Nephron progenitor cell (in vitro differentiated cells): Measurements from ENCODE around the gene TMEM168.
"Not testable (repeated sequence)": the region's sequence is repeated elsewhere in the genome, so short reads cannot be mapped to it uniquely, and the experiment has no call there.

Experiments
- DNase-seq: peaks from one replicate; pipeline ENCODE4 v3.0.0; 2021
- H3K27ac Mint-ChIP-seq: 2 replicates; pipeline ENCODE4 v1.8.0; 2021; ENCODE audit warnings: mild to moderate bottlenecking, moderate library complexity, mixed read lengths
- H3K27me3 Mint-ChIP-seq: 2 replicates; pipeline ENCODE4 v1.8.0; 2021; ENCODE audit warnings: mild to moderate bottlenecking, low read depth, mixed read lengths; ENCODE audit not compliant: poor library complexity
- H3K36me3 Mint-ChIP-seq: 2 replicates; pipeline ENCODE4 v1.8.0; 2021; ENCODE audit warnings: low read depth, mixed read lengths
- H3K4me1 Mint-ChIP-seq: 2 replicates; pipeline ENCODE4 v1.8.0; 2021; ENCODE audit warnings: mixed read lengths
- H3K4me3 Mint-ChIP-seq: 2 replicates; pipeline ENCODE4 v1.8.0; 2021; ENCODE audit warnings: mild to moderate bottlenecking, moderate library complexity, mixed read lengths
- H3K9me3 Mint-ChIP-seq: 2 replicates; pipeline ENCODE4 v1.8.0; 2021; ENCODE audit warnings: mild to moderate bottlenecking, moderate library complexity, mixed read lengths
- TF ChIP-seq, protein P1 (sequence below): fragments of 200-600 bp; sonication (generic); IDR thresholded peaks from 2 replicates; pipeline ENCODE4 v1.5.0; 2021; ENCODE audit warnings: antibody characterized with exemption

The TMEM168 gene

DNA sequence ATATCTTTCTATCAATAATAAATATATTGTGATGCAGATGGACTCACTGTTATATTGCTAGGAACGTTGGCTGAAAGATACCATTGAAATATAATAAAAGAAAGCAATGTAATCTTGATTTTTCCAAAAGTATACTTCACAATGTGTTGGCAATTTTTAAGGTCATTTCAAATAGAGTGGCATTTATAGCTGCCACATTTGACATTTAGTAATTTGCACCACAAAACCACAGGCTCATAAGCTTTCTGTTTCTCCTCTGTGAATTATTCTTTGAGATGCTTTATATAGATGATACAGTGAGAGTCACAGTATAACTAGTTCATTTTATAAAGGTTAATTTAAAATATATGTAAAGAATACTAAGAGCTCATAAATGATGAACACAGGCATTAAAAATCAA, 44.6 kb downstream of the TMEM168 start:
- no peaks in the 10 kb centered on the region for H3K4me1 Mint-ChIP-seq
- no peaks in the 10 kb centered on the region for H3K27me3 Mint-ChIP-seq
- TF ChIP-seq, protein P1, sequence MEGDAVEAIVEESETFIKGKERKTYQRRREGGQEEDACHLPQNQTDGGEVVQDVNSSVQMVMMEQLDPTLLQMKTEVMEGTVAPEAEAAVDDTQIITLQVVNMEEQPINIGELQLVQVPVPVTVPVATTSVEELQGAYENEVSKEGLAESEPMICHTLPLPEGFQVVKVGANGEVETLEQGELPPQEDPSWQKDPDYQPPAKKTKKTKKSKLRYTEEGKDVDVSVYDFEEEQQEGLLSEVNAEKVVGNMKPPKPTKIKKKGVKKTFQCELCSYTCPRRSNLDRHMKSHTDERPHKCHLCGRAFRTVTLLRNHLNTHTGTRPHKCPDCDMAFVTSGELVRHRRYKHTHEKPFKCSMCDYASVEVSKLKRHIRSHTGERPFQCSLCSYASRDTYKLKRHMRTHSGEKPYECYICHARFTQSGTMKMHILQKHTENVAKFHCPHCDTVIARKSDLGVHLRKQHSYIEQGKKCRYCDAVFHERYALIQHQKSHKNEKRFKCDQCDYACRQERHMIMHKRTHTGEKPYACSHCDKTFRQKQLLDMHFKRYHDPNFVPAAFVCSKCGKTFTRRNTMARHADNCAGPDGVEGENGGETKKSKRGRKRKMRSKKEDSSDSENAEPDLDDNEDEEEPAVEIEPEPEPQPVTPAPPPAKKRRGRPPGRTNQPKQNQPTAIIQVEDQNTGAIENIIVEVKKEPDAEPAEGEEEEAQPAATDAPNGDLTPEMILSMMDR, result no peak
- no peak for DNase-seq
- H3K27ac Mint-ChIP-seq, result no peak overlapping the region
- H3K9me3 Mint-ChIP-seq, result no peaks in the 10 kb centered on the region
- H3K36me3 Mint-ChIP-seq, result no peaks in the 10 kb centered on the region
- no peak overlapping the region for H3K4me3 Mint-ChIP-seq

DNA sequence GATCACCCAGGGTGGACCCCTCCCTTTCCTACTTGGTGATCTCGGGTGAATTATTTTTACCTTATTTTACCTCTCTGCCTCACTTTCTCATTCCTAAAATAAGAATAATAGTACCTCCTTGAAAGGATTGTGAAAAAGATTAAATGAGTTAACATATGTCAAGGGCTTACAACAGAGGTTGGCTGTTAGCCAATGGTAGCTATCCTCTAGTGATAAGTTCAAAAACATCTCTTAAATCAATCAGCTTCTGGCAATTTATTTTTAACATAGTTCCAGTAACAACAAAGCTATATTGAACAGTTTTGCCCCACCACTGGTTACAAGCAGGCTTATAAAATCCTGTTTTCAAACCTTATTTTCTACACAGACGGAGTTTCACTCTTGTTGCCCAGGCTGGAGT, 45.4 kb downstream of the TMEM168 start:
- no peaks in the 10 kb centered on the region for H3K36me3 Mint-ChIP-seq
- TF ChIP-seq, protein P1, result no peak
- no peaks in the 10 kb centered on the region for H3K9me3 Mint-ChIP-seq
- H3K27me3 Mint-ChIP-seq, result peaks cover 3% of the 10 kb centered on the region
- H3K27ac Mint-ChIP-seq, result no peak overlapping the region
- H3K4me1 Mint-ChIP-seq, result no peaks in the 10 kb centered on the region
- H3K4me3 Mint-ChIP-seq, result no peak overlapping the region
- DNase-seq, result no peak

DNA sequence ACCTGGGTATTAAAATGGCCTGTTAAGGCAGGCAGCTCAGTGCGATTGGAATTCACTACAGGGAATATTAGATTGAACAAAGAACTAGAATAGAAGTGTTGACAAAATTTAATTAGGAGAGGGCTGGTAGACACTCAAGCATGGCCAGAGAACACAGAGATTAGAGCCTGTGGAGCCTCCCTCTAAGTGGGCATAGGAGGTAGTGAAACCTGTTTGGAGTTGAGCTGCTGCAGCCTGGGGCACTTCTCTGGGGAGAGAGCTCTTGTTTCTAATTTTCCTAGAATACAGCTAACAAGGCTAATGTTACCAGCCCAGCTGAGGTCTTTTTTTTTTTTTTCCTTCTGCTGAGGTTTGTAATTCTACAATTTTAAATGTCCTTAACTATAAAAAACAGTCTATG, 46.4 kb downstream of the TMEM168 start:
- TF ChIP-seq, protein P1, result no peak
- H3K4me3 Mint-ChIP-seq, result no peak overlapping the region
- no peaks in the 10 kb centered on the region for H3K4me1 Mint-ChIP-seq
- H3K27ac Mint-ChIP-seq, result no peak overlapping the region
- H3K9me3 Mint-ChIP-seq, result peaks cover 6% of the 10 kb centered on the region
- H3K36me3 Mint-ChIP-seq, result peaks cover 2% of the 10 kb centered on the region
- peaks cover 3% of the 10 kb centered on the region for H3K27me3 Mint-ChIP-seq
- no peak for DNase-seq

DNA sequence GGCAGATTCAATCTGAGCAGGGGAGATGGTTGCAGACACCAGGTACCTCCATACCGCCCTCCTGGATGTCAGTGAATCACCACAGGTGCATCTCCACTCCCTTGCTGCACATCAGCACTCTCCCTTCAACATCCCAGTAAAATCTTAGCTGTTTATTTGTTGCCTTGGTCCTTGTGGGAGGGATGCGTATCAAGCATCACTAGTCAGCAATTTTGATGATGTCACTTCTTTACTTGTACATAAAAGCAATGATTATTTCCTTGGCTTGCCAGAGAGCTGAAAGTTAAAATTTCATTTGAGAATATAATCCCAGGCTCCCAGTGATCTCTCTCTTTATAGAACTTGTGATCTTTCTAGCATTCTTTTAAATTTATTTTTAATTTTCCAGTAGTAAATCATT, 49.5 kb downstream of the TMEM168 start:
- H3K4me1 Mint-ChIP-seq, result no peaks in the 10 kb centered on the region
- peaks cover 18% of the 10 kb centered on the region for H3K9me3 Mint-ChIP-seq
- peaks cover 3% of the 10 kb centered on the region for H3K27me3 Mint-ChIP-seq
- TF ChIP-seq, protein P1, result no peak
- no peak for DNase-seq
- H3K36me3 Mint-ChIP-seq, result peaks cover 6% of the 10 kb centered on the region
- no peak overlapping the region for H3K4me3 Mint-ChIP-seq
- no peak overlapping the region for H3K27ac Mint-ChIP-seq

DNA sequence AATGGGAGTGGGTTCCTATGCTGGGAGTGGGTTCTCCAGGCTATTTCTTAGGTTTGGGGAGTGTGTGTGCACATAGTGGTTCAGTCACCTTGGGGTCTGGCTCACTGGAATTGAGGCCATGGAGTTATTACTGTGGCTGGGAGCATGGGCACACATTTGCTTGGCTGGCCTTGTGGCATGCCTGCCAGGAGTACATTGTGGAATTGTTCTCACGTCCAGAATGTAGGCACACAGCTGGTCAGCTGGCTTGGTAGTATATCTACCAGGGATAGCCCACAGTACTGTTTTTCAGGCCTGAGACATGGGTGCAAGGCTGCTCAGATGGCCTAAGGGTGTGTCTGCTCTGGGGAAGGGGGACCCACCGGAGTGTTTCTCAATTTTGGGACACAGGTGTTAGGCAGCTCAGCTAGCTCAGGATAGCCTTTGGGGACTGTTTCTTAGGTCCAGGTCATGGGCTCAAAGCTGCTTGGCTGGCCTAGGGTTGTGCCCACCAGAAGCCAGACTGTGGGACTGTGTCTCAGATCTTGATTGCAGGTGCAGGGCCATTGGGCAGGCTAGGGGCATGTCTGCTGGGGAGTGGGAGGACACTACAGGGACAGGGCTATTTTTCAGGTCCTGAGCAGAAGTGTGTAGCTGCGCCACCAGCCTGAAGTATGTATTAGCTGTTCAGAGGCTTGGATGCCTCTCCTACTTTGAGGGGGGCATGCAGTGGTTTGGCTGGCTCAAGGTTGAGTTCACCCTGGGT, 50.6 kb downstream of the TMEM168 start:
- Mint-ChIP-seq H3K27ac (no peak overlapping the region), H3K9me3 (peaks cover 26% of the 10 kb centered on the region), H3K4me1 (no peaks in the 10 kb centered on the region), H3K36me3 (peaks cover 6% of the 10 kb centered on the region), H3K4me3 (no peak overlapping the region), H3K27me3 (peaks cover 5% of the 10 kb centered on the region)
- TF ChIP-seq, protein P1, result no peak
- no peak for DNase-seq

DNA sequence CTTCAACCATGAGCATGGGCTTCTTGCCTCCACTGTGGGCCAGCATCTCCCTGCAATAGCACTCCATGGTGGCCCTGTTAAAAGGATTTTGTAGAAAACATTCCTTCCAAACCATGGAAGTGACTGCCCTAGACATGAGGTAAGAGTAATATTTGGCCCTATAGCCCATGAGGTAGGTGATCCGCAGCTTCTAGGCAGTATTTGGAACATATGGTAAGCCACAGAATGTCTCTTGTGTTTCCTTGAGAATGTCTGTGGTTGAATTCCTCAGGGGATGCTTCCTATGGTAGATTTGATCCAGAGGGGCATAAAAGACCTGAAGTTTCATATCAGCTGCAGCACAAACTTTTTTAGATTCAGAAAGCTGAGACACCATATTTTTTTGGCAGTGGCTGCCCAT, 54.9 kb downstream of the TMEM168 start:
- H3K4me3 Mint-ChIP-seq, result no peak overlapping the region
- H3K9me3 Mint-ChIP-seq, result peaks cover 59% of the 10 kb centered on the region

DNA sequence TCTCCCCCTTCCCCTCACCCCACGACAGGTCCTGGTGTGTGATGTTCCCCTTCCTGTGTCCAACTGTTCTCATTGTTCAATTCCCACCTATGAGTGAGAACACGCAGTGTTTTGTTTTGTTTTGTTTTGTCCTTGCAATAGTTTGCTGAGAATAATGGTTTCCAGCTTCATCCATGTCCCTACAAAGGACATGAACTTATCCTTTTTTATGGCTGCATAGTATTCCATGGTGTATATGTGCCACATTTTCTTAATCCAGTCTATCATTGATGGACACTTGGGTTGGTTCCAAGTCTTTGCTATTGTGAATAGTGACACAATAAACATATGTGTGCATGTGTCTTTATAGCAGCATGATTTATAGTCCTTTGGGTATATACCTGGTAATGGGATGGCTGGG, 58.9 kb downstream of the TMEM168 start:
- not testable (repeated sequence) for DNase-seq, H3K27ac Mint-ChIP-seq, H3K27me3 Mint-ChIP-seq, H3K4me3 Mint-ChIP-seq, H3K36me3 Mint-ChIP-seq, H3K4me1 Mint-ChIP-seq
- H3K9me3 Mint-ChIP-seq, result peaks cover 66% of the 10 kb centered on the region

More for the DNA sequence above, 54.9 kb downstream of the TMEM168 start:
- H3K27me3 Mint-ChIP-seq, result peaks cover 5% of the 10 kb centered on the region
- no peak overlapping the region for H3K27ac Mint-ChIP-seq
- peaks cover 6% of the 10 kb centered on the region for H3K36me3 Mint-ChIP-seq
- H3K4me1 Mint-ChIP-seq, result no peaks in the 10 kb centered on the region
- TF ChIP-seq, protein P1, result no peak
- DNase-seq, result no peak
